Measurements from ENCODE around the gene ARHGAP26. TPM values are rescaled to one million over a fixed set of nuclear protein-coding genes. Genes with fewer than 3 reads are reported as not detected.

The ARHGAP26 gene
- total RNA-seq, 1 donor = 7.6 TPM

DNA sequence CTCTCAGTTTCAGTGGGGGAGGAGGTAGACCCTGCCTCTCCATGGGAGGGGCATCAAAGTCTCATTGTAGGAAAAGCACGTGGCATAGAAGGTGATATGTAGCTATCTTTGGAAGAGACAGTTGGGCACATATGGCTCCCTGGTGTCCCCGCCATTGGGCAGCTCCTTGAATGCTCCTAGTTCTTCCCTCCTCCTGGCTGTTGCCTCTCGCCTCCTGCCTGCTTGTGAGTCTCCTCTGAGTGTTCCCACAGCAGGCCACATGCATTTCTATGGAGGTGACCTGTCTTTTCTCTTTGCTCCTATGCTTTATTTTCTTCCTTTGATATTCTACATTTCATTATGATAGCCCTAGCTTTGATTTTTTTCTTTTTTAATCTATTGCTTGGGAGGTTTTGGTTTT lies 138.5 kb downstream of the ARHGAP26 start:
- H3K4me3 ChIP-seq (ENCODE audit: insufficient read depth, low read length) = no peak overlapping the region
- no peaks in the 10 kb centered on the region for H3K9me3 ChIP-seq (ENCODE audit: low read depth, low read length)
- no peak overlapping the region for H3K4me2 ChIP-seq (ENCODE audit: insufficient read depth, low read length)
- no peaks in the 10 kb centered on the region for H3K36me3 ChIP-seq (ENCODE audit: insufficient read depth, low read length)
- H3K79me2 ChIP-seq (ENCODE audit: insufficient read depth, low read length) = no peaks in the 10 kb centered on the region
- no peaks in the 10 kb centered on the region for H3K27me3 ChIP-seq (ENCODE audit: insufficient read depth, low read length)
- DNase-seq (ENCODE audit: insufficient read length, low spot score, missing footprints) = no peak
- H3K27ac ChIP-seq (ENCODE audit: low read depth, low read length) = no peak overlapping the region
- H2AFZ ChIP-seq (ENCODE audit: low read length) = no peak overlapping the region
- H3K4me1 ChIP-seq (ENCODE audit: insufficient read depth, low read length) = peaks cover 8% of the 10 kb centered on the region
- TF ChIP-seq, protein P1, sequence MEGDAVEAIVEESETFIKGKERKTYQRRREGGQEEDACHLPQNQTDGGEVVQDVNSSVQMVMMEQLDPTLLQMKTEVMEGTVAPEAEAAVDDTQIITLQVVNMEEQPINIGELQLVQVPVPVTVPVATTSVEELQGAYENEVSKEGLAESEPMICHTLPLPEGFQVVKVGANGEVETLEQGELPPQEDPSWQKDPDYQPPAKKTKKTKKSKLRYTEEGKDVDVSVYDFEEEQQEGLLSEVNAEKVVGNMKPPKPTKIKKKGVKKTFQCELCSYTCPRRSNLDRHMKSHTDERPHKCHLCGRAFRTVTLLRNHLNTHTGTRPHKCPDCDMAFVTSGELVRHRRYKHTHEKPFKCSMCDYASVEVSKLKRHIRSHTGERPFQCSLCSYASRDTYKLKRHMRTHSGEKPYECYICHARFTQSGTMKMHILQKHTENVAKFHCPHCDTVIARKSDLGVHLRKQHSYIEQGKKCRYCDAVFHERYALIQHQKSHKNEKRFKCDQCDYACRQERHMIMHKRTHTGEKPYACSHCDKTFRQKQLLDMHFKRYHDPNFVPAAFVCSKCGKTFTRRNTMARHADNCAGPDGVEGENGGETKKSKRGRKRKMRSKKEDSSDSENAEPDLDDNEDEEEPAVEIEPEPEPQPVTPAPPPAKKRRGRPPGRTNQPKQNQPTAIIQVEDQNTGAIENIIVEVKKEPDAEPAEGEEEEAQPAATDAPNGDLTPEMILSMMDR (IDR thresholded peaks at IDR 0.05; ENCODE audit: extremely low read depth, low read depth, low read length) = no peak
- H4K20me1 ChIP-seq (ENCODE audit: insufficient read depth, low read length) = no peaks in the 10 kb centered on the region

DNA sequence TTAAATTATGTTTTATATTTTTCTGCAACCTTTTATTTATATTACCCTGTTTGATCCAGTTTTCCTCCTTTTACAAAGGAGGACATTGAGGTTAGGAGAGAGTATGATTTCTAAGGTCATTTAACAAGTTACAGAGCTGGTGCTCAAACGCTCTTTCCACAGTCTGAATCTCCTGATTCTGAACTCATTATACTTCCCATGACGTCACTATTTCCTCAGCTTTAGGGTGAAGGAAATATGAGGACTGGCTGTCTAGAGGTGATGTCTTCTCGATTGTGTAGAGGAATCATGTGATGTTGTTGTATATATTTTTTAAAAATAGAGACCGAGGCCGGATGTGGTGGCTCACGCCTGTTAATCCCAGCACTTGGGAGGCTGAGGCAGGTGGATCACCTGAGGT lies 140.0 kb downstream of the ARHGAP26 start:
- Histone ChIP-seq H3K9me3 (ENCODE audit: low read depth, low read length) (no peaks in the 10 kb centered on the region), H3K4me3 (ENCODE audit: insufficient read depth, low read length) (no peak overlapping the region), H3K27ac (ENCODE audit: low read depth, low read length) (no peak overlapping the region), H3K4me1 (ENCODE audit: insufficient read depth, low read length) (peaks cover 8% of the 10 kb centered on the region), H4K20me1 (ENCODE audit: insufficient read depth, low read length) (no peaks in the 10 kb centered on the region), H2AFZ (ENCODE audit: low read length) (no peak overlapping the region), H3K79me2 (ENCODE audit: insufficient read depth, low read length) (no peaks in the 10 kb centered on the region), H3K27me3 (ENCODE audit: insufficient read depth, low read length) (no peaks in the 10 kb centered on the region), H3K36me3 (ENCODE audit: insufficient read depth, low read length) (no peaks in the 10 kb centered on the region), H3K4me2 (ENCODE audit: insufficient read depth, low read length) (no peak overlapping the region)
- no peak for DNase-seq (ENCODE audit: insufficient read length, low spot score, missing footprints)
- TF ChIP-seq, protein P1 (IDR thresholded peaks at IDR 0.05; ENCODE audit: extremely low read depth, low read depth, low read length) = no peak

DNA sequence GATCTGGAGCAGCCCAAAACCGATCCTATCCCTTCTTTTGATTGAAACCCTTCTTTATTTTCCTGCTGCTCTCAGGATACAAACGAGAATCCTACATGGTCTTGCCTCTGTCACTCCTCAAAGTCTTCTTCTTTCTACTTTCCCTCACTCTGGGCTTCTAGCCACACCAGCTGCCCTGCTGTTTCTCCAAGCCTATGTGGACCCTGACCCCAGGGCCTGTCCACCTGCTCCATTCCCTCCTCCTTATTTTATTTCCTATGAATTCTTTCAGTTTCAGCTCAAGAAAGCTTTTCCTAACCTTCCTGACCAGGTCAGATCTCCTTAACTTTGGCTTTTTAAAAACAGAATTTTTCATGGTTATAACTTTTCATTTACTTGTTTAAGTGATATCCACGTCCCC lies 141.0 kb downstream of the ARHGAP26 start:
- no peak overlapping the region for H2AFZ ChIP-seq (ENCODE audit: low read length)
- H3K4me1 ChIP-seq (ENCODE audit: insufficient read depth, low read length) = peaks cover 8% of the 10 kb centered on the region
- H3K4me3 ChIP-seq (ENCODE audit: insufficient read depth, low read length) = no peak overlapping the region
- TF ChIP-seq, protein P1 (IDR thresholded peaks at IDR 0.05; ENCODE audit: extremely low read depth, low read depth, low read length) = no peak
- DNase-seq (ENCODE audit: insufficient read length, low spot score, missing footprints) = no peak
- no peak overlapping the region for H3K27ac ChIP-seq (ENCODE audit: low read depth, low read length)
- no peaks in the 10 kb centered on the region for H3K9me3 ChIP-seq (ENCODE audit: low read depth, low read length)
- H3K36me3 ChIP-seq (ENCODE audit: insufficient read depth, low read length) = no peaks in the 10 kb centered on the region
- H3K4me2 ChIP-seq (ENCODE audit: insufficient read depth, low read length) = no peak overlapping the region
- no peaks in the 10 kb centered on the region for H4K20me1 ChIP-seq (ENCODE audit: insufficient read depth, low read length)
- H3K79me2 ChIP-seq (ENCODE audit: insufficient read depth, low read length) = no peaks in the 10 kb centered on the region
- no peaks in the 10 kb centered on the region for H3K27me3 ChIP-seq (ENCODE audit: insufficient read depth, low read length)

DNA sequence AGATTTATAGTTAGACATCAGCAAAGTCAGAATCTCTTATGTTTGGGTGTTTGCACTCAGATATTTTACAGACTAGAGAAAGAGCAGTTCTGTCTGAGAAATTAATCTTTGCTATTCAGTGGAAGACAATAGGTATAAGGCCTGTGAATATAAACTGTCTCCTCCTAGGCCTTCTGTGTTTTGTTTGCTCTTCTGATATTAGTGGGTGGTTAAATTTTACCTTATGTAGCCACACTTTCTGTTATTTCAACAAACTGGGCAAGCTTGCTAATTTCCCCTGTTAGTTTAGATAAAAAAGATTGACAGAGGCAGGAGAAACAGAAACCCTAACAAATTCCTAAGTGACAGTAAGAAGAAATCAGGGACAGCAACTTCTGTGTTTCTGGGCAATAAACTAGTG lies 141.6 kb downstream of the ARHGAP26 start:
- TF ChIP-seq, protein P1 (IDR thresholded peaks at IDR 0.05; ENCODE audit: extremely low read depth, low read depth, low read length) = no peak
- H3K4me2 ChIP-seq (ENCODE audit: insufficient read depth, low read length) = no peak overlapping the region
- no peak overlapping the region for H2AFZ ChIP-seq (ENCODE audit: low read length)
- no peak for DNase-seq (ENCODE audit: insufficient read length, low spot score, missing footprints)
- H3K9me3 ChIP-seq (ENCODE audit: low read depth, low read length) = no peaks in the 10 kb centered on the region
- H3K27ac ChIP-seq (ENCODE audit: low read depth, low read length) = no peak overlapping the region
- no peak overlapping the region for H3K4me3 ChIP-seq (ENCODE audit: insufficient read depth, low read length)
- H4K20me1 ChIP-seq (ENCODE audit: insufficient read depth, low read length) = no peaks in the 10 kb centered on the region
- no peaks in the 10 kb centered on the region for H3K79me2 ChIP-seq (ENCODE audit: insufficient read depth, low read length)
- H3K36me3 ChIP-seq (ENCODE audit: insufficient read depth, low read length) = no peaks in the 10 kb centered on the region
- peaks cover 7% of the 10 kb centered on the region for H3K4me1 ChIP-seq (ENCODE audit: insufficient read depth, low read length)
- no peaks in the 10 kb centered on the region for H3K27me3 ChIP-seq (ENCODE audit: insufficient read depth, low read length)
